ENCODE measurements around the gene AIMP2.
"Not testable (repeated sequence)": the region's sequence is repeated elsewhere in the genome, so short reads cannot be mapped to it uniquely, and the experiment has no call there.

The AIMP2 gene

GRCh38 chr7:6008668-6009611 lies at the start of gene AIMP2, which contains the start of gene PMS2:
TSS of gene AIMP2 (plus strand) at chr7:6009272. CDS start at chr7:6009364, 92 bp downstream.
TSS of gene PMS2 (minus strand) at chr7:6009049. CDS start at chr7:6009019, 30 bp downstream.
- TF ChIP-seq CTCF (IDR thresholded peaks at IDR 0.05; ENCODE audit: low read depth, low read length, missing control alignments): peak; percentile 23
- Histone ChIP-seq H3K27me3 (replicated peaks) (no peaks in the 10 kb centered on the region), H3K27ac (peak within 1 kb of the TSS; percentile 86), H3K4me3 (ENCODE audit: low read depth, low read length) (peak within 1 kb of the TSS; percentile 88), H3K36me3 (replicated peaks) (peaks cover 3% of the 10 kb centered on the region)
- DNase-seq: peak; percentile 98
- in situ Hi-C loops (cut with HindIII; ENCODE audit: low pct_ligation_motif_present, low sequenced_read_pairs): no loop called here

- H3K36me3 ChIP-seq (replicated peaks); DNase-seq; H3K4me3 ChIP-seq (ENCODE audit: low read depth, low read length); in situ Hi-C loops (cut with HindIII; ENCODE audit: low pct_ligation_motif_present, low sequenced_read_pairs); H3K27ac ChIP-seq; H3K27me3 ChIP-seq (replicated peaks): not testable (repeated sequence)
These were observed 45.9 kb upstream of the AIMP2 start for GRCh38 chr7:5963205-5963604.

GRCh38 chr7:5963810-5964209 lies 45.3 kb upstream of the AIMP2 start:
- H3K27me3 ChIP-seq (replicated peaks); H3K4me3 ChIP-seq (ENCODE audit: low read depth, low read length); in situ Hi-C loops (cut with HindIII; ENCODE audit: low pct_ligation_motif_present, low sequenced_read_pairs); H3K27ac ChIP-seq; DNase-seq; H3K36me3 ChIP-seq (replicated peaks): not testable (repeated sequence)

GRCh38 chr7:5970347-5970911 lies 38.6 kb upstream of the AIMP2 start, which contains the start of gene RSPH10B:
TSS of gene RSPH10B (minus strand) at chr7:5970689. CDS start at chr7:5967116, 3,573 bp downstream.
- H3K27me3 ChIP-seq (replicated peaks); H3K36me3 ChIP-seq (replicated peaks); DNase-seq; H3K4me3 ChIP-seq (ENCODE audit: low read depth, low read length); H3K27ac ChIP-seq; in situ Hi-C loops (cut with HindIII; ENCODE audit: low pct_ligation_motif_present, low sequenced_read_pairs): not testable (repeated sequence)

- H3K36me3 ChIP-seq (replicated peaks); H3K4me3 ChIP-seq (ENCODE audit: low read depth, low read length); in situ Hi-C loops (cut with HindIII; ENCODE audit: low pct_ligation_motif_present, low sequenced_read_pairs); H3K27me3 ChIP-seq (replicated peaks); DNase-seq; H3K27ac ChIP-seq: not testable (repeated sequence)
These were observed 35.5 kb upstream of the AIMP2 start for GRCh38 chr7:5973580-5973979.

GRCh38 chr7:5979680-5980314 lies 29.3 kb upstream of the AIMP2 start:
- DNase-seq; H3K4me3 ChIP-seq (ENCODE audit: low read depth, low read length); in situ Hi-C loops (cut with HindIII; ENCODE audit: low pct_ligation_motif_present, low sequenced_read_pairs); H3K27ac ChIP-seq; H3K36me3 ChIP-seq (replicated peaks); H3K27me3 ChIP-seq (replicated peaks): not testable (repeated sequence)

GRCh38 chr7:5987061-5987460 lies 22.0 kb upstream of the AIMP2 start:
- H3K27ac ChIP-seq; DNase-seq; H3K4me3 ChIP-seq (ENCODE audit: low read depth, low read length); in situ Hi-C loops (cut with HindIII; ENCODE audit: low pct_ligation_motif_present, low sequenced_read_pairs); H3K27me3 ChIP-seq (replicated peaks): not testable (repeated sequence)
- peaks cover 12% of the 10 kb centered on the region for H3K36me3 ChIP-seq (replicated peaks)

GRCh38 chr7:5997210-5997808 lies 11.8 kb upstream of the AIMP2 start:
- no peak overlapping the region for H3K27ac ChIP-seq
- TF ChIP-seq CTCF (IDR thresholded peaks at IDR 0.05; ENCODE audit: low read depth, low read length, missing control alignments): peak; percentile 75
- in situ Hi-C loops (cut with HindIII; ENCODE audit: low pct_ligation_motif_present, low sequenced_read_pairs): no loop called here
- H3K27me3 ChIP-seq (replicated peaks): no peaks in the 10 kb centered on the region
- H3K36me3 ChIP-seq (replicated peaks): peaks cover 17% of the 10 kb centered on the region
- DNase-seq: peak; percentile 43
- H3K4me3 ChIP-seq (ENCODE audit: low read depth, low read length): no peak overlapping the region
